ENCODE data around the gene CASK. TPM values are rescaled to one million over a fixed set of nuclear protein-coding genes. Genes with fewer than 3 reads are reported as not detected.

CASK gene
- total RNA-seq, 1 experiment from 2014 or later: 29.4 TPM

- H3K9me3 ChIP-seq (ENCODE audit: insufficient read depth, low read depth): no peaks in the 10 kb centered on the region
- no peak overlapping the region for H3K4me2 ChIP-seq
- no peaks in the 10 kb centered on the region for H4K20me1 ChIP-seq (ENCODE audit: insufficient read depth)
- CTCF ChIA-PET: no interaction called here
- DNase-seq: peak in 1 of 2 experiments; percentile 0
- H3K27ac ChIP-seq: no peak overlapping the region
- H2AFZ ChIP-seq: no peak overlapping the region
- no peaks in the 10 kb centered on the region for H3F3A ChIP-seq (ENCODE audit: insufficient read depth, low read depth)
- H3K27me3 ChIP-seq (ENCODE audit: insufficient read depth, low read depth): no peaks in the 10 kb centered on the region
- no peaks in the 10 kb centered on the region for H3K36me3 ChIP-seq (ENCODE audit: low read depth)
- POLR2A ChIA-PET (ENCODE audit: unreplicated experiment): no interaction called here
- BruUV-seq (replicated peaks): no TSS peak
- intact Hi-C loops (cut with micrococcal nuclease; ENCODE audit: unreplicated experiment): no loop called here
- H3K9me2 ChIP-seq (ENCODE audit: insufficient read depth): no peaks in the 10 kb centered on the region
- H3K79me2 ChIP-seq (ENCODE audit: low read depth): no peaks in the 10 kb centered on the region
- H3K4me3 ChIP-seq: no peak overlapping the region
- no peaks in the 10 kb centered on the region for H3K4me1 ChIP-seq (replicated peaks; ENCODE audit: insufficient read depth)
- no peak; the same call in 1 of the 2 replicates for TF ChIP-seq CTCF (conservative IDR thresholded peaks at IDR 0.05)
- TF ChIP-seq EZH2 (IDR thresholded peaks at IDR 0.05; ENCODE audit: low read depth): no peak
These were observed 188.8 kb downstream of the CASK start for GRCh38 chrX:41734530-41734929.

- H3K9me3 ChIP-seq (ENCODE audit: insufficient read depth, low read depth): no peaks in the 10 kb centered on the region
- intact Hi-C loops (cut with micrococcal nuclease; ENCODE audit: unreplicated experiment): no loop called here
- no peak overlapping the region for H3K4me2 ChIP-seq
- no peak overlapping the region for H2AFZ ChIP-seq
- ChIA-PET CTCF (no interaction called here), POLR2A (ENCODE audit: unreplicated experiment) (no interaction called here)
- no peaks in the 10 kb centered on the region for H3F3A ChIP-seq (ENCODE audit: insufficient read depth, low read depth)
- no peak for TF ChIP-seq CTCF (conservative IDR thresholded peaks at IDR 0.05)
- no peak for TF ChIP-seq EZH2 (IDR thresholded peaks at IDR 0.05; ENCODE audit: low read depth)
- no TSS peak for BruUV-seq (replicated peaks)
- no peaks in the 10 kb centered on the region for H3K9me2 ChIP-seq (ENCODE audit: insufficient read depth)
- no peak overlapping the region for H3K27ac ChIP-seq
- H3K36me3 ChIP-seq (ENCODE audit: low read depth): no peaks in the 10 kb centered on the region
- no peak for DNase-seq
- no peaks in the 10 kb centered on the region for H4K20me1 ChIP-seq (ENCODE audit: insufficient read depth)
- H3K4me1 ChIP-seq (replicated peaks; ENCODE audit: insufficient read depth): no peaks in the 10 kb centered on the region
- no peaks in the 10 kb centered on the region for H3K27me3 ChIP-seq (ENCODE audit: insufficient read depth, low read depth)
- no peak overlapping the region for H3K4me3 ChIP-seq
- H3K79me2 ChIP-seq (ENCODE audit: low read depth): no peaks in the 10 kb centered on the region
These were observed 189.4 kb downstream of the CASK start for GRCh38 chrX:41733939-41734338.

- H3K27me3 ChIP-seq (ENCODE audit: insufficient read depth, low read depth): no peaks in the 10 kb centered on the region
- H3K9me2 ChIP-seq (ENCODE audit: insufficient read depth): no peaks in the 10 kb centered on the region
- intact Hi-C loops (cut with micrococcal nuclease; ENCODE audit: unreplicated experiment): no loop called here
- H3K9me3 ChIP-seq (ENCODE audit: insufficient read depth, low read depth): no peaks in the 10 kb centered on the region
- DNase-seq: no peak
- no peak overlapping the region for H3K4me2 ChIP-seq
- no peaks in the 10 kb centered on the region for H3K79me2 ChIP-seq (ENCODE audit: low read depth)
- no peaks in the 10 kb centered on the region for H3K4me1 ChIP-seq (replicated peaks; ENCODE audit: insufficient read depth)
- H4K20me1 ChIP-seq (ENCODE audit: insufficient read depth): no peaks in the 10 kb centered on the region
- BruUV-seq (replicated peaks): no TSS peak
- H3F3A ChIP-seq (ENCODE audit: insufficient read depth, low read depth): no peaks in the 10 kb centered on the region
- no peak overlapping the region for H2AFZ ChIP-seq
- ChIA-PET CTCF (no interaction called here), POLR2A (ENCODE audit: unreplicated experiment) (no interaction called here)
- H3K27ac ChIP-seq: no peak overlapping the region
- no peak overlapping the region for H3K4me3 ChIP-seq
- H3K36me3 ChIP-seq (ENCODE audit: low read depth): no peaks in the 10 kb centered on the region
- TF ChIP-seq EZH2 (IDR thresholded peaks at IDR 0.05; ENCODE audit: low read depth) (no peak), CTCF (conservative IDR thresholded peaks at IDR 0.05) (no peak)
These were observed 191.1 kb downstream of the CASK start for GRCh38 chrX:41732260-41732659.

All from PC-9 (cell line).